Transverse colon (tissue), 3 donors: ENCODE measurements around the gene TRHDE.

Experiments used
- CTCF ChIP-seq, 5 experiments: fragments of 200-600 bp in 3 of 5; fragments of 450-650 bp in 2 of 5; sonication (generic) in 3 of 5; IDR thresholded peaks; 1 replicate in 2 of 5; 2 replicates in 3 of 5; pipeline ENCODE4 v1.5.1; 2016 to 2017; ENCODE audit warnings: antibody characterized with exemption in 5 of 5, inconsistent platforms in 3 of 5, mild to moderate bottlenecking in 2 of 5, moderate library complexity in 1 of 5
- POLR2A ChIP-seq: fragments of 450-650 bp; IDR thresholded peaks from one replicate; pipeline ENCODE4 v1.6.1; 2016; ENCODE audit warnings: antibody characterized with exemption, mild to moderate bottlenecking, moderate library complexity

DNA sequence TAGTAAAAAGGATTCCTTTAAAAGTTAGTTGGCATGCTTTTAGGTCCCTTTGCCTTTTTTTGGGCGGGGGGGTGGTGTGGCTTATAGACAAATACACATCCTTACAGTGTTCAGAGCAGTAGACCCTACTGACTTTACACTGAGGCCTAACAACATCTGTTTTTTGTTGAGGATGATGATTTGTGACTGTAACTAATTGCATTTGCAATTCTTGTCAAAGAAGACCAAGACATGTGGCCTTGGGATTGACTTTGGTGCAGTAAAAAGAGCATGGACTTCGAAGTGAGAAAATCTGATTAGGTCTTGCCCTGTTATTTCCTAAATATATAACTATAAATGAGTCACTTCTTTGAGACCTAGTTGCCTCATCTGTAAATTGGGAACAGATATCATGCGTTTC is 77.3 kb downstream of the TRHDE start:
- TF ChIP-seq POLR2A: no peak
- no peak for TF ChIP-seq CTCF (IDR thresholded peaks at IDR 0.05)
